ENCODE results near the gene C5orf22. TPM values are rescaled to one million over a fixed set of nuclear protein-coding genes. Genes with fewer than 3 reads are reported as not detected.

The C5orf22 gene
- total RNA-seq, 1 experiment from 2014 or later, result 39.0 TPM

DNA sequence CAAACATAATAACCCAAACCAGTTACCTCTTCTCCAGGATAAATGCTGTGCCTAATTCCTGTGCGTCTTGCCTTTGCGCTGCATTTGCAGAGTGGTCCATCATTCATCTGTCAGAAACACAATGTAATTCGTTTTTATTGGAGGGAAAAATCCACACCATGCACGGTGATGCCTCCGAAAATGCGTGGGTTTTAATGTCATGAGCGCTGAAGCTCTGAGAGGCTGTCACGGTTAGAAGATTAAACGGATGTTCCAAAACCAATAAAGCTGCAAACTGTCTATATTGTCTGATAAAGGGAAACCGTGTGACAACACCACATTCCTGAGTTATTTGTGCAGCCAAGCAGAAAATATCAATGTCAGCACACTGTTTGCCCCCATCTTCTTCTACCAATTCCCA, 27.6 kb upstream of the C5orf22 start:
- intact Hi-C loops (cut with micrococcal nuclease; ENCODE audit: unreplicated experiment), result no loop called here
- H3K36me3 ChIP-seq (ENCODE audit: control insufficient read depth, insufficient read depth, low read length), result peaks cover 24% of the 10 kb centered on the region
- BruUV-seq (replicated peaks), result no TSS peak
- no peak overlapping the region for H3K4me3 ChIP-seq (ENCODE audit: low read depth in 2 of 2, low read length in 2 of 2)
- no peaks in the 10 kb centered on the region for H3K4me1 ChIP-seq (ENCODE audit: control insufficient read depth, insufficient read depth, low read length)
- TF ChIP-seq, protein P1, sequence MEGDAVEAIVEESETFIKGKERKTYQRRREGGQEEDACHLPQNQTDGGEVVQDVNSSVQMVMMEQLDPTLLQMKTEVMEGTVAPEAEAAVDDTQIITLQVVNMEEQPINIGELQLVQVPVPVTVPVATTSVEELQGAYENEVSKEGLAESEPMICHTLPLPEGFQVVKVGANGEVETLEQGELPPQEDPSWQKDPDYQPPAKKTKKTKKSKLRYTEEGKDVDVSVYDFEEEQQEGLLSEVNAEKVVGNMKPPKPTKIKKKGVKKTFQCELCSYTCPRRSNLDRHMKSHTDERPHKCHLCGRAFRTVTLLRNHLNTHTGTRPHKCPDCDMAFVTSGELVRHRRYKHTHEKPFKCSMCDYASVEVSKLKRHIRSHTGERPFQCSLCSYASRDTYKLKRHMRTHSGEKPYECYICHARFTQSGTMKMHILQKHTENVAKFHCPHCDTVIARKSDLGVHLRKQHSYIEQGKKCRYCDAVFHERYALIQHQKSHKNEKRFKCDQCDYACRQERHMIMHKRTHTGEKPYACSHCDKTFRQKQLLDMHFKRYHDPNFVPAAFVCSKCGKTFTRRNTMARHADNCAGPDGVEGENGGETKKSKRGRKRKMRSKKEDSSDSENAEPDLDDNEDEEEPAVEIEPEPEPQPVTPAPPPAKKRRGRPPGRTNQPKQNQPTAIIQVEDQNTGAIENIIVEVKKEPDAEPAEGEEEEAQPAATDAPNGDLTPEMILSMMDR (IDR thresholded peaks at IDR 0.05), result no peak
- TF ChIP-seq POLR2AphosphoS5 (IDR thresholded peaks at IDR 0.05; ENCODE audit: low read depth, low read length) (no peak), SIN3A (IDR thresholded peaks at IDR 0.05; ENCODE audit: borderline replicate concordance, insufficient read depth, low read depth, low read length) (no peak), TCF7L2 (IDR thresholded peaks at IDR 0.05; ENCODE audit: low read depth, low read length) (no peak)
- TF ChIP-seq, protein P2, sequence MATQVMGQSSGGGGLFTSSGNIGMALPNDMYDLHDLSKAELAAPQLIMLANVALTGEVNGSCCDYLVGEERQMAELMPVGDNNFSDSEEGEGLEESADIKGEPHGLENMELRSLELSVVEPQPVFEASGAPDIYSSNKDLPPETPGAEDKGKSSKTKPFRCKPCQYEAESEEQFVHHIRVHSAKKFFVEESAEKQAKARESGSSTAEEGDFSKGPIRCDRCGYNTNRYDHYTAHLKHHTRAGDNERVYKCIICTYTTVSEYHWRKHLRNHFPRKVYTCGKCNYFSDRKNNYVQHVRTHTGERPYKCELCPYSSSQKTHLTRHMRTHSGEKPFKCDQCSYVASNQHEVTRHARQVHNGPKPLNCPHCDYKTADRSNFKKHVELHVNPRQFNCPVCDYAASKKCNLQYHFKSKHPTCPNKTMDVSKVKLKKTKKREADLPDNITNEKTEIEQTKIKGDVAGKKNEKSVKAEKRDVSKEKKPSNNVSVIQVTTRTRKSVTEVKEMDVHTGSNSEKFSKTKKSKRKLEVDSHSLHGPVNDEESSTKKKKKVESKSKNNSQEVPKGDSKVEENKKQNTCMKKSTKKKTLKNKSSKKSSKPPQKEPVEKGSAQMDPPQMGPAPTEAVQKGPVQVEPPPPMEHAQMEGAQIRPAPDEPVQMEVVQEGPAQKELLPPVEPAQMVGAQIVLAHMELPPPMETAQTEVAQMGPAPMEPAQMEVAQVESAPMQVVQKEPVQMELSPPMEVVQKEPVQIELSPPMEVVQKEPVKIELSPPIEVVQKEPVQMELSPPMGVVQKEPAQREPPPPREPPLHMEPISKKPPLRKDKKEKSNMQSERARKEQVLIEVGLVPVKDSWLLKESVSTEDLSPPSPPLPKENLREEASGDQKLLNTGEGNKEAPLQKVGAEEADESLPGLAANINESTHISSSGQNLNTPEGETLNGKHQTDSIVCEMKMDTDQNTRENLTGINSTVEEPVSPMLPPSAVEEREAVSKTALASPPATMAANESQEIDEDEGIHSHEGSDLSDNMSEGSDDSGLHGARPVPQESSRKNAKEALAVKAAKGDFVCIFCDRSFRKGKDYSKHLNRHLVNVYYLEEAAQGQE (IDR thresholded peaks at IDR 0.05; ENCODE audit: insufficient read depth in 1 of 2, low read depth in 2 of 2, low read length in 1 of 2), result no peak
- ChIA-PET CTCF (no interaction called here), POLR2A (no interaction called here)
- no peak overlapping the region for H3K27ac ChIP-seq (ENCODE audit: low read length)
- H3K9me3 ChIP-seq (ENCODE audit: control insufficient read depth, insufficient read depth, low read depth, low read length), result no peaks in the 10 kb centered on the region
- in situ Hi-C loops (cut with HindIII; ENCODE audit: low pct_unique_long_range_greater_than_20kb, low sequenced_read_pairs), result no loop called here
- ATAC-seq, result no peak
- no peak for DNase-seq (ENCODE audit: low read depth, low spot score)
- H3K27me3 ChIP-seq (ENCODE audit: control insufficient read depth, insufficient read depth, low read length), result no peaks in the 10 kb centered on the region

DNA sequence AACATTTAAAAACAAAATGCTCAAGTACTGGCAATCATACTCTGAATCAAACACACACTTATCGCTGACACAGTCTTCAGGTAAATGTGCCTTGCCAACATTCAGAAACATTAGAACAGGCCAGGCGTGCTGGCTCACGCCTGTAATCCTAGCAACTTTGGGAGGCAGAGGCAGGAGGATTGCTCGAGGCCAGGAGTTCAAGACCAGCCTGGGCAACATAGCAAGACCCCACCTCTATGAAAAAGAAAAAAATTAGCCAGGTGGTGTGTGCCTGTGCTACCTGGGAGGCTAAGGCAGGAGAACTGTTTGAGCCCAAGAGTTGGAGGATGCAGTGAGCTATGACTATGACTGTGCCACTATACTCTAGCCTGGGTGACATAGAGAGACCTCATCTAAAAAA, 20.8 kb upstream of the C5orf22 start:
- TF ChIP-seq, protein P2 (IDR thresholded peaks at IDR 0.05; ENCODE audit: insufficient read depth in 1 of 2, low read depth in 2 of 2, low read length in 1 of 2), result no peak
- TF ChIP-seq POLR2AphosphoS5 (IDR thresholded peaks at IDR 0.05; ENCODE audit: low read depth, low read length) (no peak), SIN3A (IDR thresholded peaks at IDR 0.05; ENCODE audit: borderline replicate concordance, insufficient read depth, low read depth, low read length) (no peak), TCF7L2 (IDR thresholded peaks at IDR 0.05; ENCODE audit: low read depth, low read length) (no peak)
- TF ChIP-seq, protein P1 (IDR thresholded peaks at IDR 0.05), result no peak
- Histone ChIP-seq H3K27ac (ENCODE audit: low read length) (no peak overlapping the region), H3K36me3 (ENCODE audit: control insufficient read depth, insufficient read depth, low read length) (peaks cover 21% of the 10 kb centered on the region), H3K27me3 (ENCODE audit: control insufficient read depth, insufficient read depth, low read length) (no peaks in the 10 kb centered on the region), H3K9me3 (ENCODE audit: control insufficient read depth, insufficient read depth, low read depth, low read length) (no peaks in the 10 kb centered on the region), H3K4me3 (ENCODE audit: low read depth in 2 of 2, low read length in 2 of 2) (no peak overlapping the region), H3K4me1 (ENCODE audit: control insufficient read depth, insufficient read depth, low read length) (no peaks in the 10 kb centered on the region)
- intact Hi-C loops (cut with micrococcal nuclease; ENCODE audit: unreplicated experiment), result no loop called here
- DNase-seq (ENCODE audit: low read depth, low spot score), result no peak
- no peak for ATAC-seq
- in situ Hi-C loops (cut with HindIII; ENCODE audit: low pct_unique_long_range_greater_than_20kb, low sequenced_read_pairs), result no loop called here
- POLR2A ChIA-PET, result no interaction called here
- no TSS peak for BruUV-seq (replicated peaks)
- CTCF ChIA-PET, result no interaction called here

Measured in Panc1 (cell line).